ENCODE results near the gene TFB2M. TPM values are rescaled to one million over a fixed set of nuclear protein-coding genes. Genes with fewer than 3 reads are reported as not detected.

TFB2M gene
- total RNA-seq (2016; rRNA removed; fragmentation: Illumina TruSeq; extraction: Trizol) (31.4 and 45.9 TPM in 2 replicates), polyA plus RNA-seq (2011; rRNA removed) (12.0 and 15.7 TPM in 2 replicates), polyA minus RNA-seq (2011; rRNA and poly(A)+ RNA removed; ENCODE audit: low replicate concordance) (4.7 and 9.6 TPM in 2 replicates), Bru-seq, nascent RNA (percentile 81 among the genes with signal in this experiment), BruChase-seq, experiment 1, labeled RNA remaining after a 6-hour chase (percentile 75 among the genes with signal in this experiment), BruChase-seq, experiment 2, labeled RNA remaining after a 2-hour chase (percentile 79 among the genes with signal in this experiment)
- total RNA-seq (2016; cell fraction: cytosol; rRNA removed; fragmentation: Illumina TruSeq; extraction: Trizol; ENCODE audit: low read depth): 8.9 and 9.8 TPM in 2 replicates
- 32.2 and 43.1 TPM in 2 replicates for total RNA-seq (2016; cell fraction: insoluble cytoplasmic fraction; rRNA removed; fragmentation: Illumina TruSeq; extraction: Trizol)
- 9.8 and 12.0 TPM in 2 replicates for total RNA-seq (2016; cell fraction: membrane; rRNA removed; fragmentation: Illumina TruSeq; extraction: Trizol)
- total RNA-seq (2016; cell fraction: nucleus; rRNA removed; fragmentation: Illumina TruSeq; extraction: Trizol): 17.5 and 20.5 TPM in 2 replicates
- polyA plus RNA-seq (2011; cell fraction: cytosol; rRNA removed): 7.1 and 10.0 TPM in 2 replicates
- 5.1 and 5.6 TPM in 2 replicates for polyA plus RNA-seq (2011; cell fraction: nucleus; rRNA removed)
- 15.8 and 18.7 TPM in 2 replicates for polyA plus RNA-seq (2012)
- 3.6 and 3.8 TPM in 2 replicates for polyA plus RNA-seq (2016; cell fraction: cytosol; fragmentation: Illumina TruSeq; extraction: Trizol; ENCODE audit: low read depth)
- 39.9 and 41.4 TPM in 2 replicates for polyA plus RNA-seq (2016; cell fraction: insoluble cytoplasmic fraction; fragmentation: Illumina TruSeq; extraction: Trizol; ENCODE audit: low read depth)
- polyA plus RNA-seq (2016; cell fraction: membrane; fragmentation: Illumina TruSeq; extraction: Trizol; ENCODE audit: low read depth): 6.0 and 6.8 TPM in 2 replicates
- 21.1 and 23.0 TPM in 2 replicates for polyA plus RNA-seq (2016; cell fraction: nucleus; fragmentation: Illumina TruSeq; extraction: Trizol; ENCODE audit: insufficient read depth, low read depth)
- polyA minus RNA-seq (2011; cell fraction: cytosol; rRNA and poly(A)+ RNA removed): 5.7 and 6.9 TPM in 2 replicates
- 13.8 and 14.8 TPM in 2 replicates for polyA minus RNA-seq (2011; cell fraction: nucleus; rRNA and poly(A)+ RNA removed)
- long read RNA-seq, experiment 1, transcript TFB2M-201 (8 exons, 1,848 nt): major isoform, 41 of 46 reads
- long read RNA-seq, experiment 1, partial matches to known transcripts: 2 of 46 reads
- long read RNA-seq, experiment 1, other reads (novel, unspliced or antisense): 3 of 46 reads
- long read RNA-seq, experiment 2, transcript TFB2M-201 (8 exons, 1,848 nt): major isoform, 15 of 44 reads
- long read RNA-seq, experiment 2, partial matches to known transcripts: 27 of 44 reads
- long read RNA-seq, experiment 2, other reads (novel, unspliced or antisense): 2 of 44 reads

DNA sequence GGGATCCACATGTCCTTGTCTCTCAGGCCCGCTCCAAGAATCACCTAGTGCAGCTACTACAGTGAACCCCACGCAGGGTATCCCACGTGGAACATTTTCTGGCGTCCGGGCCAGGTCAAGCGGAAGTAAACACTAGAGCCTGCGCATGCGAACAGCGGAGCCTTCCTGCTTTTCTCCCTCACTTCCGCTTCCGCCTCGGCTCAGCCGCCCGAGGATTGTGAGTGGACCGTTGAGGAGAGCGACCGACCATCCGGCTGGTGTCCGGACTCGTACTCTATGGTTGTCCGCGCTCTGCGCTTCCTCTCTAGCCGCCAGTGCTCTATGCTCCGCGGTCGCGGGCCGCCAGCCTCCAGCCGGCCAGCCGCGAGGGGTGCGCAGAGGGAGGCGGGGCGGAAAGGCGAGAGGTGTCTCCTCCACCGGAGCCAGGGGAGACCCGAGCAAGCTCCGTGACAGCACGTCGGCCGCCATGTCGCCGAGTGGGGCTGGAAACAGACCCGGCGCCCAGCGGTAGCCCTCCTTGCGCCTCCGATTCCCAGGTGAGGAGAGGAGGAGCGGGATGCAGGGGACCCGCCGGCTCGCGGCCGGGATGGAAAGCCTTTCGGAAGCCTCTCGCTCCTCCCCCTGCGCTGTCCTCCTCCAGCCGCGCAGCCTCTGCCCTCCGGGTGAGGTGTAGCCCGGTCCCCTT is at the start of gene TFB2M, which contains the start of gene CNST:
Gene TFB2M (minus strand): TSS at position 134 of the 685 bp plus-strand sequence. CDS start 123 bp downstream, at position 11.
Gene CNST (plus strand): TSS at position 329 of the 685 bp plus-strand sequence. CDS start 25,107 bp downstream, outside the sequence.
- peak within 1 kb of the TSS; percentile 95 to 99 (median 96) for H3K4me3 ChIP-seq (replicated peaks in 1 of 3; ENCODE audit: insufficient read depth in 1 of 3, low read depth in 2 of 3, low read length in 3 of 3)
- H3K79me2 ChIP-seq (ENCODE audit: insufficient read depth, low read length): peaks cover 67% of the 10 kb centered on the region
- no peak within 1 kb of the TSS for H2AFZ ChIP-seq (ENCODE audit: low read length)
- DNase-seq (ENCODE audit: low spot score): peak; percentile 97
- H3K4me2 ChIP-seq (ENCODE audit: low read depth, low read length): peak within 1 kb of the TSS; percentile 73
- ChIA-PET CTCF (ENCODE audit: low intra/inter-chr PET ratio, low total read pairs) (no interaction called here), POLR2A (interaction anchor here (0.8 to 2.8 kb wide), 6 partner anchors 12 to 117 kb away, joined by 3 to 34 read pairs (median 4); no protein-coding TSS in a partner anchor)
- no TSS peak for BruUV-seq (replicated peaks)
- H4K20me1 ChIP-seq (ENCODE audit: insufficient read depth, low read length): no peaks in the 10 kb centered on the region
- peak within 1 kb of the TSS; percentile 83 for H3K9ac ChIP-seq (ENCODE audit: insufficient read depth, low read depth, low read length)
- H3K9me3 ChIP-seq (ENCODE audit: low read length): no peaks in the 10 kb centered on the region
- ATAC-seq: peak; percentile 97
- H3K36me3 ChIP-seq (replicated peaks in 1 of 2; ENCODE audit: control insufficient read depth in 1 of 2, insufficient read depth in 2 of 2, low read length in 2 of 2): peaks cover 0 to 9% of the 10 kb centered on the region in 2 experiments; a peak in 3 of 5 replicates
- in situ Hi-C loops (cut with HindIII; ENCODE audit: extremely low pct_ligation_motif_present, low pct_unique_long_range_greater_than_20kb) (no loop called here), intact Hi-C loops (cut with micrococcal nuclease; ENCODE audit: unreplicated experiment) (loop anchor here (1.0 to 5.0 kb wide), 2 partner anchors 17 to 36 kb away; no protein-coding TSS in a partner anchor)
- H3K4me1 ChIP-seq (ENCODE audit: insufficient read depth, low read length): peaks cover 53% of the 10 kb centered on the region
- WGBS (ENCODE audit: low lambda C conversion rate): 1% methylated on average over 14 of the region's 62 CpGs
- no peaks in the 10 kb centered on the region; a peak in 1 of 5 replicates for H3K27me3 ChIP-seq (ENCODE audit: control insufficient read depth in 1 of 2, insufficient read depth in 2 of 2, low read length in 2 of 2)
- peak within 1 kb of the TSS; percentile 77 for H3K27ac ChIP-seq (ENCODE audit: extremely low read length, insufficient read depth, low read length)
- peak; percentile 87 for FAIRE-seq
- 0 out of 2 replicates have a peak, but pooled peaks have one; percentile 6 for TF ChIP-seq ZNF367 (CRISPR knock-in tag; IDR thresholded peaks at IDR 0.05; ENCODE audit: borderline replicate concordance)
- TF ChIP-seq RFXANK (CRISPR knock-in tag; IDR thresholded peaks at IDR 0.05): peak; percentile 29; the same call in 1 of the 2 replicates
- TF ChIP-seq ZNF850 (CRISPR knock-in tag; conservative IDR thresholded peaks at IDR 0.05): no peak
- no peak; the same call in 1 of the 2 replicates for TF ChIP-seq TFDP2 (CRISPR knock-in tag; IDR thresholded peaks at IDR 0.05)
- TF ChIP-seq KMT2B (CRISPR knock-in tag; IDR thresholded peaks at IDR 0.05): peak; percentile 96
- TF ChIP-seq, protein P1, sequence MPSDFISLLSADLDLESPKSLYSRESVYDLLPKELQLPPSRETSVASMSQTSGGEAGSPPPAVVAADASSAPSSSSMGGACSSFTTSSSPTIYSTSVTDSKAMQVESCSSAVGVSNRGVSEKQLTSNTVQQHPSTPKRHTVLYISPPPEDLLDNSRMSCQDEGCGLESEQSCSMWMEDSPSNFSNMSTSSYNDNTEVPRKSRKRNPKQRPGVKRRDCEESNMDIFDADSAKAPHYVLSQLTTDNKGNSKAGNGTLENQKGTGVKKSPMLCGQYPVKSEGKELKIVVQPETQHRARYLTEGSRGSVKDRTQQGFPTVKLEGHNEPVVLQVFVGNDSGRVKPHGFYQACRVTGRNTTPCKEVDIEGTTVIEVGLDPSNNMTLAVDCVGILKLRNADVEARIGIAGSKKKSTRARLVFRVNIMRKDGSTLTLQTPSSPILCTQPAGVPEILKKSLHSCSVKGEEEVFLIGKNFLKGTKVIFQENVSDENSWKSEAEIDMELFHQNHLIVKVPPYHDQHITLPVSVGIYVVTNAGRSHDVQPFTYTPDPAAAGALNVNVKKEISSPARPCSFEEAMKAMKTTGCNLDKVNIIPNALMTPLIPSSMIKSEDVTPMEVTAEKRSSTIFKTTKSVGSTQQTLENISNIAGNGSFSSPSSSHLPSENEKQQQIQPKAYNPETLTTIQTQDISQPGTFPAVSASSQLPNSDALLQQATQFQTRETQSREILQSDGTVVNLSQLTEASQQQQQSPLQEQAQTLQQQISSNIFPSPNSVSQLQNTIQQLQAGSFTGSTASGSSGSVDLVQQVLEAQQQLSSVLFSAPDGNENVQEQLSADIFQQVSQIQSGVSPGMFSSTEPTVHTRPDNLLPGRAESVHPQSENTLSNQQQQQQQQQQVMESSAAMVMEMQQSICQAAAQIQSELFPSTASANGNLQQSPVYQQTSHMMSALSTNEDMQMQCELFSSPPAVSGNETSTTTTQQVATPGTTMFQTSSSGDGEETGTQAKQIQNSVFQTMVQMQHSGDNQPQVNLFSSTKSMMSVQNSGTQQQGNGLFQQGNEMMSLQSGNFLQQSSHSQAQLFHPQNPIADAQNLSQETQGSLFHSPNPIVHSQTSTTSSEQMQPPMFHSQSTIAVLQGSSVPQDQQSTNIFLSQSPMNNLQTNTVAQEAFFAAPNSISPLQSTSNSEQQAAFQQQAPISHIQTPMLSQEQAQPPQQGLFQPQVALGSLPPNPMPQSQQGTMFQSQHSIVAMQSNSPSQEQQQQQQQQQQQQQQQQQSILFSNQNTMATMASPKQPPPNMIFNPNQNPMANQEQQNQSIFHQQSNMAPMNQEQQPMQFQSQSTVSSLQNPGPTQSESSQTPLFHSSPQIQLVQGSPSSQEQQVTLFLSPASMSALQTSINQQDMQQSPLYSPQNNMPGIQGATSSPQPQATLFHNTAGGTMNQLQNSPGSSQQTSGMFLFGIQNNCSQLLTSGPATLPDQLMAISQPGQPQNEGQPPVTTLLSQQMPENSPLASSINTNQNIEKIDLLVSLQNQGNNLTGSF (CRISPR knock-in tag; IDR thresholded peaks at IDR 0.05): no peak
- TF ChIP-seq, protein P2, sequence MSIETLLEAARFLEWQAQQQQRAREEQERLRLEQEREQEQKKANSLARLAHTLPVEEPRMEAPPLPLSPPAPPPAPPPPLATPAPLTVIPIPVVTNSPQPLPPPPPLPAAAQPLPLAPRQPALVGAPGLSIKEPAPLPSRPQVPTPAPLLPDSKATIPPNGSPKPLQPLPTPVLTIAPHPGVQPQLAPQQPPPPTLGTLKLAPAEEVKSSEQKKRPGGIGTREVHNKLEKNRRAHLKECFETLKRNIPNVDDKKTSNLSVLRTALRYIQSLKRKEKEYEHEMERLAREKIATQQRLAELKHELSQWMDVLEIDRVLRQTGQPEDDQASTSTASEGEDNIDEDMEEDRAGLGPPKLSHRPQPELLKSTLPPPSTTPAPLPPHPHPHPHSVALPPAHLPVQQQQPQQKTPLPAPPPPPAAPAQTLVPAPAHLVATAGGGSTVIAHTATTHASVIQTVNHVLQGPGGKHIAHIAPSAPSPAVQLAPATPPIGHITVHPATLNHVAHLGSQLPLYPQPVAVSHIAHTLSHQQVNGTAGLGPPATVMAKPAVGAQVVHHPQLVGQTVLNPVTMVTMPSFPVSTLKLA (IDR thresholded peaks at IDR 0.05): peak; percentile 97
- peak; percentile 99 for TF ChIP-seq FOXK1 (CRISPR knock-in tag; IDR thresholded peaks at IDR 0.05; ENCODE audit: borderline replicate concordance, low read depth)
